22Rv1 (cell line): ENCODE measurements around the gene CCDC102B.

Experiments
- H3K27ac ChIP-seq: fragments of 450-650 bp; 2 replicates; pipeline ENCODE4 v1.5.1; 2017
- CTCF ChIP-seq: fragments of 450-650 bp; IDR thresholded peaks from 2 replicates; pipeline ENCODE4 v1.5.1; 2017; ENCODE audit warnings: mild to moderate bottlenecking
- ZFX ChIP-seq: fragments of 450-650 bp; IDR thresholded peaks from 2 replicates; pipeline ENCODE4 v1.6.1; 2017; ENCODE audit warnings: antibody characterized with exemption, borderline replicate concordance

CCDC102B gene

DNA sequence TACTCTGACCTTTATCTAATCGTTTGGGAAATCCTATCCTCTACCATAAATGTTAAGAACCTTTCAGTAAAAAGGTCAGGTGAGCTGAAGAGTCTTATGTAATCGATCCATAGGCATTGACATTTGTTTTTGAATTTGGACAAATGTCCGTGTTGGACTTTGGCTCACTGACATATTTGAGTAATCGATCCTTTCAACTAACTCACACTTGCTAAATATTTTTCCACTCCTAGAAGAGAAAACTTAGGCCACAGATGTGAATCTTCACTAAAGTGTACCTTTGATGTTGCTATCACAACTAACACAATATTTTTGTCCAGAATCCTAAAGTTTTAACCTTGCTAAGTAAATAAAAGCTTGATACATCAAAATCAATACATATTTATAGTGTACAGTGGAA is 89.5 kb downstream of the CCDC102B start:
- TF ChIP-seq CTCF (no peak), ZFX (no peak)
- no peak overlapping the region for H3K27ac ChIP-seq

DNA sequence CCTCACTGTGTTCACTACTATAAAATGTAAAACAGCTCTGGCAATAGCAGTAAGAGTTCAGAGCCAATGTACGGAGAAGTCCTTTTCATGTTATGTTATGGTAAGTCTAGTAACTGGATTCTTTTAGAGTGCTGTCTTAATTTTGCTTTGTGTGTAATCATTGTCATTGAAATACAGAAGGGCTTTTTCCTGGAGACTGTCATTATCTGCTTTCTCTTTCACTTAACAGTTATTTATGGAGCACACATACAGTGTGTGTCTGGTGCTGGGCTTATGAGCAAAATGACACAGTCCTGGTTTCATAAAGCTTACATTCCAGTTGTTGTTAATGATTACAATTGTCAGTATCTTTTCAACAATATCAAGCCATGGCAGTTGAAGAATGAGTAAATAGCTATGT is 95.5 kb downstream of the CCDC102B start:
- no peak for TF ChIP-seq CTCF
- TF ChIP-seq ZFX, result no peak
- H3K27ac ChIP-seq, result no peak overlapping the region

- no peak overlapping the region for H3K27ac ChIP-seq
- no peak for TF ChIP-seq ZFX
- no peak for TF ChIP-seq CTCF
Observed at GRCh38 chr18:68897286-68897685, 99.4 kb downstream of the CCDC102B start.

DNA sequence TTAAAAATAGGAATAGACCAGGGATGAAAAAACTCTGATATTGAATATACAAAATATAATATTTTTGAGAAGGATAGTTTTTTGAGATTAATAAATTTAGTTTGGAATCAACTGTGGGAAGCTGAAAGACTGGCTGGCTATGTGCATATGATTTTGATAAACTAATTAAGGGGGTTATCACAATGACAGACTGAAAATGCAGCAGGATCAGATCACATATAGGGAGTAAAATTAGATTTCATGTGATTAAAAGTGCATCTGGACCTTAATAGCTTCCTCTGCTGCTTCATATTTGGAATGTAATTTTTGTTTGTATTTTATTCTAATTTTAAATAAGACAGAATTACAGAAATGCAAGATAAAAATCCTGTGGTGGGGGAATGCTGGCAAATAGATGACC is 111.7 kb downstream of the CCDC102B start:
- H3K27ac ChIP-seq, result no peak overlapping the region
- TF ChIP-seq CTCF, result no peak
- TF ChIP-seq ZFX, result no peak

- no peak overlapping the region for H3K27ac ChIP-seq
- TF ChIP-seq CTCF, result no peak
Observed at GRCh38 chr18:68915061-68915460, 117.2 kb downstream of the CCDC102B start.

GRCh38 chr18:68916734-68917133 is 118.9 kb downstream of the CCDC102B start:
- TF ChIP-seq CTCF (no peak), ZFX (no peak)
- H3K27ac ChIP-seq, result no peak overlapping the region

- no peak for TF ChIP-seq CTCF
- H3K27ac ChIP-seq, result no peak overlapping the region
Observed at GRCh38 chr18:68918216-68918615, 120.3 kb downstream of the CCDC102B start.
